ENCODE results near the gene SLC38A2.

Gene SLC38A2

GRCh38 chr12:46372544-46373300 lies at the start of gene SLC38A2:
SLC38A2 (minus strand) TSS chr12:46372773; CDS start chr12:46371293, 1,480 bp downstream.
- H3K4me3 ChIP-seq (replicated peaks; ENCODE audit: low read depth, low read length) = peak within 1 kb of the TSS; percentile 73
- no peak for TF ChIP-seq CTCF (IDR thresholded peaks at IDR 0.05; ENCODE audit: low read depth, low read length, missing control alignments)
- DNase-seq (ENCODE audit: extremely low read depth, low read depth) = no peak

- DNase-seq (ENCODE audit: extremely low read depth, low read depth) = no peak
- no peak for TF ChIP-seq CTCF (IDR thresholded peaks at IDR 0.05; ENCODE audit: low read depth, low read length, missing control alignments)
- no peak overlapping the region for H3K4me3 ChIP-seq (replicated peaks; ENCODE audit: low read depth, low read length)
These were observed 47.1 kb upstream of the SLC38A2 start for GRCh38 chr12:46419675-46420074.

GRCh38 chr12:46415552-46415951 lies 43.0 kb upstream of the SLC38A2 start:
- no peak overlapping the region for H3K4me3 ChIP-seq (replicated peaks; ENCODE audit: low read depth, low read length)
- no peak for TF ChIP-seq CTCF (IDR thresholded peaks at IDR 0.05; ENCODE audit: low read depth, low read length, missing control alignments)
- no peak for DNase-seq (ENCODE audit: extremely low read depth, low read depth)

- no peak overlapping the region for H3K4me3 ChIP-seq (replicated peaks; ENCODE audit: low read depth, low read length)
- TF ChIP-seq CTCF (IDR thresholded peaks at IDR 0.05; ENCODE audit: low read depth, low read length, missing control alignments) = no peak
- no peak for DNase-seq (ENCODE audit: extremely low read depth, low read depth)
These were observed 42.2 kb upstream of the SLC38A2 start for GRCh38 chr12:46414591-46415268.

- no peak for DNase-seq (ENCODE audit: extremely low read depth, low read depth)
- no peak for TF ChIP-seq CTCF (IDR thresholded peaks at IDR 0.05; ENCODE audit: low read depth, low read length, missing control alignments)
- H3K4me3 ChIP-seq (replicated peaks; ENCODE audit: low read depth, low read length) = no peak overlapping the region
These were observed 40.8 kb upstream of the SLC38A2 start for GRCh38 chr12:46413368-46413767.

- TF ChIP-seq CTCF (IDR thresholded peaks at IDR 0.05; ENCODE audit: low read depth, low read length, missing control alignments) = no peak
- no peak overlapping the region for H3K4me3 ChIP-seq (replicated peaks; ENCODE audit: low read depth, low read length)
- no peak for DNase-seq (ENCODE audit: extremely low read depth, low read depth)
These were observed 40.3 kb upstream of the SLC38A2 start for GRCh38 chr12:46412857-46413256.

Measured in HFF-Myc (cell line).